Stimulated activated CD8-positive, alpha-beta memory T cell treated with anti-CD3 and anti-CD28 coated beads, Interleukin-15, amount 100 ng/mL, for 1 hour (primary cell): ENCODE data around the gene PRSS56.

Experiments
- DNase-seq: peaks from one replicate; pipeline ENCODE4 v3.0.0-alpha.2; 2020; ENCODE audit warnings: low read depth

PRSS56 gene

GRCh38 chr2:232573042-232573441, 52.9 kb downstream of the PRSS56 start:
- no peak for DNase-seq

- DNase-seq, result no peak
Observed at GRCh38 chr2:232573771-232574435, 53.7 kb downstream of the PRSS56 start.

- DNase-seq, result no peak
Observed at GRCh38 chr2:232574674-232575403, 54.7 kb downstream of the PRSS56 start.
